GM21526 (cell line): Measurements from ENCODE around the gene SPECC1L.
"Not testable (repeated sequence)": the region's sequence is repeated elsewhere in the genome, so short reads cannot be mapped to it uniquely, and the experiment has no call there.

Experiments used
- ATAC-seq: cut with Tn5 transposase; IDR thresholded peaks from one replicate; pipeline ENCODE4 v1.9.1; 2021; ENCODE audit warnings: moderate library complexity; ENCODE audit not compliant: unreplicated experiment, low FRiP score

SPECC1L gene

DNA sequence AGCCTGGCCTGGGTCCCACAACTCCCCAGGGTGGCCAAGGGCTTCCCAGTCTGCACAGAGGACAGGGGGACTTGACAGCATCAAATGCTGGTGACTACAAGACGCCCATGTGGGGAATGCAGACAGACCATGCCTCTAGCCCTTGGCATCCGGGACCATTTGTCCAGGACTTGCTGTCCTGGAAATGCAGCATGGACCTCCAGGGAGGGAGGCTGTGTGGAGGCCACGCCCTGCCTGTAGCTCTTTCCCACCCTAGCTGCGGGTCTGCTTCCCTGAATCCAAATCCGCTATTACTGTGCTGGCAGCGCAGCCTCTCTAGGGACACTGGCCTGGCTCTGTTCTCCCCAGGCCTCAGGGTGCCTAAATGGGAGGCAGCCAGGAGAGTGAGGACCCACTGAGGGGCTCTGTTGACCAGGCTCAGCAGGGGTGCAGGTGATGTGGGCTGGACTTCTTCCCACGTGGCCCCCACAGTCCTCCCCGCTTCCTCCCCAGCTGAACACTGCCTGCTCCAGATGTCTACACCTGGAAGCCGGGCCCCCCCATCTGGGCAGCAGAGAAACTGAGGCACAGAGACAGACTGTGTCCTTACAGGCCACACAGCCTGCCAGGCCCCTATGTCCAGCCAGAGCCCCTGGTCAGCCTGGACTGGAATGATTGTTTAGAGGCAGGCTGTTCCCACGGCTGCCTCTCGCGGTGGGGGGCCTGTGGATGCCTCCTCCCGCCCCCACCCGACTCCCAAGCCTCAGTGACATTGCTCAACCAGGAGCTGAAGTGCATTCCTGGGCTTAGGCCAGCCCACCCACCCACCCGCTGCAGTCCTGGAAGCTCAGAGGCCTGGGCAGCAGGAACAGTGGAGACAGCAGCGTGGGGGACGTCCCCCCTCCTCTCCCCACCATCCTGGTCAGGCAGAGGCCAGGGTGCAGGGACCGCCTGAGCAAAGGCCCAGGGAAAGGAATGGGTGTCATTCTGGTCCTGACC lies 24.8 kb upstream of the SPECC1L start:
- ATAC-seq, result not testable (repeated sequence)

- ATAC-seq, result no peak
Observed at GRCh38 chr22:24247011-24247507, 23.6 kb upstream of the SPECC1L start.

DNA sequence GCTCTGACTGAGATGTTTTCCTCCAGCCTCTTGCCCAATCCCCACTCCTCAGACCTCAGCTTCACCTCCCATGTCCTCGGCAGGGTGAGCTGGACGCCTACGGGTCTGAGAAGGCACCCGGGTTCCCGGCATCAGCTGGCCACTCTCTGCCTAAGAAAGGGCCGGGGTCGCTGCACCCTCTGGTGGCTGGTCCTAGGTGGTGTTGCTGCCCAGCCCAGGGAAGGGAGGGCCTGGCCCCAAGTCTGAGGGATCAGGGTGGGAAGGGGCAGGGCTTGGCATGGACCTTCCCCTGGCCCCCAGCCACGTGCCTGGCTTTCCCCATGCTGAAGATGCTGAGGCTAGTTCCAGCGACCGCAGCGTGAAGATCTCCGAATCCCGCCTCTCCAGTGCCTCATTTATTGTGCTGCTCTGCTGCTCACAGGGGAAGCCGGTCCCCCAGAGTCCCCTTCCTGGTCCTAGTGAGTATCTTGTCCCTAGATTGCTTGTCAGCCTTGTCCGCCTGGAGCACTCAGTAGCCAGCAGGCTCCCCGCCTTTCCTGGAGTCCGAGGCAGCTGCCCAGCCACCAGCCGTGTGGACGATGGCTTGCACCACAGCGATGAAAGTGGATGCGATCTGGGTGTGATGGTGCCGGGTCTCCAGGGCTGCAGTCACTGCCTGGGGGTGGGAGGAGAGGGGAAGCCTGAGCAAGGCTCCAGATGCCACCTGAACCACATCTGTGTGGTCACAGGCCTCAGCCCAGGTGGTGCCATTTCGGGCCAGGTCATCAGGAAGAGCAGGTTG lies 22.9 kb upstream of the SPECC1L start:
- ATAC-seq, result no peak

DNA sequence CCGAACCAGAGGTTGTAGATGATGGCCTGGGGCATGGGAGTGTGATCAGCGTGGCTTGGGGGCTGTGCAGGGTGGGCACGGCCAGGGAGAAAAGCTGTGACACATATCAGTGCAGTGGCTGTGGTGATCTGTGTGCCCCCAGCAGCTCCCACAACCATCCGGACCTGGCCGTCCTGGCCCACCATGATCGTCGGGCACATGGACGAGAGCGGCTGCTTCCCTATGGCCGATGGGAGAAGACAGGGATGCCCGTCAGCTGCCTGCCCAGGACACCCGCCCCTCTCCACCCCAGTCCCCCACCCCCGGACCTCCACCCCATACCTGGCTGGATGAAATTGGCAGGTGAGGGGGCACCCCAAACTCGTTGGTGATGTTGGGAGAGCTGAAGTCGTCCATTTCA lies 22.0 kb upstream of the SPECC1L start:
- ATAC-seq, result not testable (repeated sequence)

DNA sequence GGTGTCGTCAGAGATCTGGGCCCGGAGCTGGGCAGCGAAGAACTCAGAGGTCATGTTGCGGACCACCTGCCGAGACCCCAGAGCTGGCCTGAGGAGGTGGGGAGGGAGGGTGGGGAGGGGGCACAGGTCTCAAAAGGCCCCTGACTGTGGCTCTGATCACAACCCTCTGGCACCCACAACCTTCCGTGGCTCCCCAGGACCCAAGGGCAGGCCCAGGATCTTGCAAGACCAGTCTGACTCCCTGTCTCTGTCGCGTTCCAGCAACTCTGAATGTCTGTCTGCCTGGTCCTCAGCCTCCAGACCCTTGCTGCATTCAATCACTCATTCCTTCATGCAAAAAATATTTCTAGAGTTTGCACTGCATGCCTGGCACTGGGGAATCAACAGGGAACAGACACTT lies 21.2 kb upstream of the SPECC1L start:
- not testable (repeated sequence) for ATAC-seq

DNA sequence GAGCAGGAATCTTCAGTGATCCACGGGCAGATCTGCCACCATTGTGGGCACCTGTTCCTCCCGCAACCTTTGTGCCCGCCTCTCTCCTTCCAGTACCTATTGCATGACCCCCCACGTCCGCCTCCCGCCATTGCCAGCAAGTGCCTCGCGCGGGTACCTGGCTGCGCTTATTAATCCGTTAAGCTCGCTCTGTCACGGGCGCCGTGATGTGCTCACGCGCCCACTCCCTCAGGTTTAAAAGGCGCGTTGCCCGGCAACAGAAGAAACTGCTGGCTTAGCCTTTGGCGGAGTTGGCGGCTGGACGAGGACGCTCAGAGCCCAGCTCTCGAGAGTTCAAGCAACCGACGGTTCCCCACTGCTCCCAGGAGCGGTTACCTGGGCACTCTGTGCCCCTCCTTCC lies 19.3 kb upstream of the SPECC1L start:
- not testable (repeated sequence) for ATAC-seq

DNA sequence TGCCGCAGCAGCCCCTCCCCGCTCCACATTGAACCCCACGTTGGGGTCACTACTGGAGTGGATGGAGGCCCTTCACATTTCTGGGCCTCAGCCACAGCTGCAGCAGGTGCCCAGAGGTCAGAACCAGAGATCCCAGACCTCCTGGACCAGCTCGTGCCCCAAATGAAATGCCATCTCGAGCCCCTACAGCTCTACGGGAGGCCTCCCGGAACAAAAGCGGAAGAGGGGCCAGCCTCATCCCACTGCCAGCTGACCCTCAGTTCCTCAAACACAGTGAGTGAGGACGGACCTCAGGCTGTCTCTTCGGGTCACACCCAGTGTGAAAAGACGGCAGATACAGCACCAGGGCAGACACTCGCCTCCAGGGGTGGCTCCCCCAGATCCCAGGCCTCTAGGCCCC lies 17.5 kb upstream of the SPECC1L start:
- ATAC-seq, result not testable (repeated sequence)

DNA sequence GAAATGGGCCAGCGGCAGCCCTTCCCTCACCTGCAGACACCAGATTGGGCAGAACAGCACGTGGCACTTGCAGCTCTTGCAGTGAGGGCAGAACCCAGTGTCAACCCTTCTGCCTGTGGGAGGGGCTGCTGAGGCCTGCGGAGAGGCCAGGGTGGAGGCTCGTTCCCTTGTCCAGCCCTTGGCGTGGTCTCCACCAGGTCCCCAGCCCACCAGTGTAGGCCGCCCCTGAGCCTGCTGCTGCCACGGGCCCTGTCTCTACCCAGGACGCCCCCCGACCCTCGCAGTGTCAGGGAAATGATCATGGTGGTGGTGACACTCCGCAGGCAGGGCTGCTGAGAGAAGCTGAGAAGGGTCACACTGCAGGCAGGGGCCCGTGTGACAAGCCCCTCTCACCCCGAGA lies 14.5 kb upstream of the SPECC1L start:
- ATAC-seq, result not testable (repeated sequence)

DNA sequence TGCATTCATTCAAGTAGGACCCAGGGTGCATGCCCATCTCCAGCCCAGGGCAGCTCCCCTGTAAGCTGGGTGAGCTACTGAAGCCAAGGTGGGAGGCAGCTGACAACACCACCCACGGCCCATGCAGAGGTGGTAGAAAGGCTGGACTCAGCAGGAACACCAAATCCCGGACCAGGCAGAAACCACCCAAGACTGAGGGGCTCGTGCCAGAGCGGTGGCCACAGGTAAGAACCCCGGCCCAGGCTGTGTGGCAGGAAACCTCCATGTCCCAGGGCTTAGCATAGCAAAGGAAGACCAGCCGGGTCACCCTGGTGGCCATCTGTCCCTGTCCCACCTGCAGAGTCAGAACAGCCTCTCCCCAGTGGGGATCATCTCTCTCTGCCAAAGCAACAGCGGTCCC lies 13.9 kb upstream of the SPECC1L start:
- not testable (repeated sequence) for ATAC-seq

GRCh38 chr22:24259459-24259858 lies 11.2 kb upstream of the SPECC1L start:
- not testable (repeated sequence) for ATAC-seq

- not testable (repeated sequence) for ATAC-seq
Observed at GRCh38 chr22:24262185-24262749, 8.4 kb upstream of the SPECC1L start.

- ATAC-seq, result not testable (repeated sequence)
Observed at GRCh38 chr22:24263479-24263878, 7.2 kb upstream of the SPECC1L start.

DNA sequence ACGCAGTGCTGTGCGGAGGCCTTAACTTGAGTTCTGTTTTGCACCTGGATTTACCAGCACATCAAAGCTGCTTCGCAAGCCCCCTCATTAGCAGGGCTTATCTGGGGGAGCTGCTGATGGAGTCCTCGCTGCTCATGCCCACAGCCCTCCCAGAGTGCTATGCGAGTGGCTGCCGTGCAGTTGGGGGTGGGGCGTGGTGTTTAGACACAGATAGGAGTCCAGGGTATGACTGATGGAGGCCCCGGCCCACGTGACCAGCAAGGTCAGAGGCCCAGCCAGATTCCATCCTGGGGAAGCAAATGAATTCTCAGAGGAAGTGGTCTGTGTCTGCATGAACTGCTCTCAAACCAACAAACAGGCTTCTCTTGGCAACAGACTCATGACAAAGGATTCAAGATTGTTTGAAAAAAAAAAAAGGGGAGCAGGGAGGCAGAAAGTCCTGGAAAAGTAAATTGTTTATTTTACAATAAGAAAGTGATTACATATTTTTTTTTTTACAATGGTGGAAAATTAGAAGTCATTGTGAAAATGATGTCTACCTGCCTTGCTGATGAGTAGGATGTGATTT lies 6.2 kb upstream of the SPECC1L start:
- not testable (repeated sequence) for ATAC-seq

DNA sequence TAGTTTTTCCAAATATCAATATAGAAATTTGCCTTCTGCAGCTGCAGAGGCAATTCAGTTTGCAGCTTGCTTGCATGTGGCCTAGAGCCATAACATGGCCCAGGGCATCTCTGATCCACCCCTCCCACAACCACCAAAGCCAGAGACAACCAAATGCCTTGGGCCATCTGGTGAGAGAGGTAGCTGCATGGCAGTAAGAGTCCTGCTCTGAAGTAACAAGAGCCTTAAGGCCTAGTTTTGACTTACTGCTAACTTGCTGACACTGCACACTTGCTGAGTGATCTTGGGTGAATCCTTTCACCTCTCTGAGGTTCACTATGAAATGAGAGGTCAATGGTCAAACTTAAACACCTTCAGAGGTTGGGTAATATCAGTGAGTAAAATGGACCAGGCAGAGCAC lies 4.9 kb upstream of the SPECC1L start:
- no peak for ATAC-seq

DNA sequence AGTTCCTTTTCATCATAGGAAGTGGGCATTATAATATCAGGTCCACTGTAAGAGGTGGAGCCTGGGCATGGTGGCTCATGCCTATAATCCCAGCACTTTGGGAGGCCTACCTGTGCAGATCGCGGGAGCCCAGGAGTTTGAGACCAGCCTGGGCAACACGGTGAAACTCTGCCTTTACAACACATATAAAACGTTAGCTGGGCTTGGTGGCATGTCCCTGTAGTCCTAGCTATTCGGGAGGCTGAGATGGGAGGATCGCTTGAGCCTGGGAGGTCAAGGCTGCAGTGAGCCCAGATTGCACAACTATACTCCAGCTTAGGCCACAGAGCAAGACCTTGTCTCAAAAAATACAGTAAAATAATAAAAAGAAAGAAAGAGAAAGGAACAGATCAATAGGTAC lies 4.1 kb upstream of the SPECC1L start:
- not testable (repeated sequence) for ATAC-seq

- peak; percentile 3 for ATAC-seq
Observed at GRCh38 chr22:24271386-24271854, 789 bp downstream of the SPECC1L start.

GRCh38 chr22:24273031-24273430 lies 2.4 kb downstream of the SPECC1L start:
- ATAC-seq, result not testable (repeated sequence)

GRCh38 chr22:24273906-24274305 lies 3.3 kb downstream of the SPECC1L start:
- not testable (repeated sequence) for ATAC-seq

DNA sequence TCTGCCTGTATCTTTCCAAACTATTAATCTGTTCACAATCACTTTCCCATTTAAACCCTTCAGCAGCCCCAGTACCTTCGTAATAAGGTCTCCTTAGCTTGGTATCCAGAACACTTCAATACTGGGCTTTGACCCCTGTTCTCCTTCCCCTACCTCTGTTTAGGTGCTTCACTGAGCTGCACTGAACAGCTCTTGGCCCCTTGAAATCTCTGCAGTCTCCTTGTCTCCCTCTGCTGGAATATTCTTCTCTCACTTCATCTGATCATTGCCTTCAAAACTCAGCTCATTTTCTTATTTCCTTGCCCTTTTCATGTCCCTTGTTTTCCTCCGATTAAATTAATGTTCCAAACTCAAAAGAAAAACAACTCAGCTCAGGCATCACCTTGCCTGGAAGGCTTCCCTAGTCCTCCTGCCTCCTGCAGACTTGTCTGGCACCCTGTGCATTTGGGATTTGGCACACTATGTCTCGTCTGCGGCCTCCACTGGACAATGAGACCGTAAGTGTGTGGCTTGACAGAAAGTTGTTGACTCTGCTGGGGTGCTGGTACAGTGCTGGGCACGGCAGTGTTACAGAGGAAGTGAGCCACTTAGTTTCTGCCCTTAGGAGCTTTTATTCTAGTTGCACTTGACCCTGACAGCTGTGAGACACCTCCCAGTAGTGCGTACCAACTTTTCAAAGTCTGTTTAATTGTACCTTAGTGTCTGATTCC lies 4.2 kb downstream of the SPECC1L start:
- not testable (repeated sequence) for ATAC-seq

GRCh38 chr22:24280363-24280762 lies 9.7 kb downstream of the SPECC1L start:
- not testable (repeated sequence) for ATAC-seq
